ENCODE results near the gene PPM1M. TPM values are rescaled to one million over a fixed set of nuclear protein-coding genes. Genes with fewer than 3 reads are reported as not detected.
A peak's percentile ranks its signal among the peaks of the same experiment; 100 is the strongest.

PPM1M gene
- total RNA-seq, 1 donor: 28.2 TPM

- DNase-seq (ENCODE audit: insufficient read length, low spot score, missing footprints): peak; percentile 99
- Histone ChIP-seq H3K36me3 (ENCODE audit: insufficient read depth, low read length) (no peaks in the 10 kb centered on the region), H3K4me3 (ENCODE audit: insufficient read depth, low read length) (peak within 1 kb of the TSS; percentile 93), H3K4me1 (ENCODE audit: insufficient read depth, low read length) (peaks cover 39% of the 10 kb centered on the region), H3K9me3 (ENCODE audit: low read depth, low read length) (no peaks in the 10 kb centered on the region), H4K20me1 (ENCODE audit: insufficient read depth, low read length) (peaks cover 34% of the 10 kb centered on the region), H3K79me2 (ENCODE audit: insufficient read depth, low read length) (peaks cover 46% of the 10 kb centered on the region), H2AFZ (ENCODE audit: low read length) (peak within 1 kb of the TSS; percentile 90), H3K4me2 (ENCODE audit: insufficient read depth, low read length) (peak within 1 kb of the TSS; percentile 92), H3K27ac (ENCODE audit: low read depth, low read length) (peak within 1 kb of the TSS; percentile 92), H3K27me3 (ENCODE audit: insufficient read depth, low read length) (no peaks in the 10 kb centered on the region)
- TF ChIP-seq CTCF (IDR thresholded peaks at IDR 0.05; ENCODE audit: extremely low read depth, low read depth, low read length): peak; percentile 49
Measured at GRCh38 chr3:52278510-52279069, 33.0 kb downstream of the PPM1M start, which contains the start of gene WDR82. WDR82 (minus strand) TSS chr3:52278649; CDS start chr3:52278361, 288 bp downstream.

GRCh38 chr3:52279596-52279995, 34.0 kb downstream of the PPM1M start:
- Histone ChIP-seq H3K27me3 (ENCODE audit: insufficient read depth, low read length) (no peaks in the 10 kb centered on the region), H3K4me3 (ENCODE audit: insufficient read depth, low read length) (peak overlapping the region; percentile 93), H2AFZ (ENCODE audit: low read length) (peak overlapping the region; percentile 60), H3K79me2 (ENCODE audit: insufficient read depth, low read length) (peaks cover 35% of the 10 kb centered on the region), H3K27ac (ENCODE audit: low read depth, low read length) (peak overlapping the region; percentile 92), H3K9me3 (ENCODE audit: low read depth, low read length) (no peaks in the 10 kb centered on the region), H3K36me3 (ENCODE audit: insufficient read depth, low read length) (no peaks in the 10 kb centered on the region), H3K4me2 (ENCODE audit: insufficient read depth, low read length) (peak overlapping the region; percentile 92), H4K20me1 (ENCODE audit: insufficient read depth, low read length) (peaks cover 24% of the 10 kb centered on the region), H3K4me1 (ENCODE audit: insufficient read depth, low read length) (peaks cover 39% of the 10 kb centered on the region)
- no peak for DNase-seq (ENCODE audit: insufficient read length, low spot score, missing footprints)
- no peak for TF ChIP-seq CTCF (IDR thresholded peaks at IDR 0.05; ENCODE audit: extremely low read depth, low read depth, low read length)

GRCh38 chr3:52280050-52280461, 34.5 kb downstream of the PPM1M start:
- Histone ChIP-seq H3K4me1 (ENCODE audit: insufficient read depth, low read length) (peaks cover 39% of the 10 kb centered on the region), H2AFZ (ENCODE audit: low read length) (peak overlapping the region; percentile 60), H3K27ac (ENCODE audit: low read depth, low read length) (peak overlapping the region; percentile 92), H3K27me3 (ENCODE audit: insufficient read depth, low read length) (no peaks in the 10 kb centered on the region), H3K4me3 (ENCODE audit: insufficient read depth, low read length) (peak overlapping the region; percentile 93), H3K36me3 (ENCODE audit: insufficient read depth, low read length) (no peaks in the 10 kb centered on the region), H3K4me2 (ENCODE audit: insufficient read depth, low read length) (peak overlapping the region; percentile 92), H3K9me3 (ENCODE audit: low read depth, low read length) (no peaks in the 10 kb centered on the region), H3K79me2 (ENCODE audit: insufficient read depth, low read length) (peaks cover 31% of the 10 kb centered on the region), H4K20me1 (ENCODE audit: insufficient read depth, low read length) (peaks cover 22% of the 10 kb centered on the region)
- no peak for TF ChIP-seq CTCF (IDR thresholded peaks at IDR 0.05; ENCODE audit: extremely low read depth, low read depth, low read length)
- no peak for DNase-seq (ENCODE audit: insufficient read length, low spot score, missing footprints)

- H2AFZ ChIP-seq (ENCODE audit: low read length): no peak overlapping the region
- no peaks in the 10 kb centered on the region for H3K36me3 ChIP-seq (ENCODE audit: insufficient read depth, low read length)
- TF ChIP-seq CTCF (IDR thresholded peaks at IDR 0.05; ENCODE audit: extremely low read depth, low read depth, low read length): no peak
- H4K20me1 ChIP-seq (ENCODE audit: insufficient read depth, low read length): peaks cover 6% of the 10 kb centered on the region
- H3K9me3 ChIP-seq (ENCODE audit: low read depth, low read length): no peaks in the 10 kb centered on the region
- peaks cover 12% of the 10 kb centered on the region for H3K79me2 ChIP-seq (ENCODE audit: insufficient read depth, low read length)
- H3K4me2 ChIP-seq (ENCODE audit: insufficient read depth, low read length): no peak overlapping the region
- peaks cover 32% of the 10 kb centered on the region for H3K4me1 ChIP-seq (ENCODE audit: insufficient read depth, low read length)
- H3K27me3 ChIP-seq (ENCODE audit: insufficient read depth, low read length): no peaks in the 10 kb centered on the region
- DNase-seq (ENCODE audit: insufficient read length, low spot score, missing footprints): no peak
- peak overlapping the region; percentile 5 for H3K27ac ChIP-seq (ENCODE audit: low read depth, low read length)
- H3K4me3 ChIP-seq (ENCODE audit: insufficient read depth, low read length): no peak overlapping the region
Measured at GRCh38 chr3:52281981-52282801, 36.6 kb downstream of the PPM1M start.

Measured in osteoblast (primary cell).